ENCODE measurements around the gene IGSF5. TPM values are rescaled to one million over a fixed set of nuclear protein-coding genes. Genes with fewer than 3 reads are reported as not detected.
A peak's percentile ranks its signal among the peaks of the same experiment; 100 is the strongest.

Gene IGSF5
- total RNA-seq, 1 experiment from 2014 or later, result not detected

DNA sequence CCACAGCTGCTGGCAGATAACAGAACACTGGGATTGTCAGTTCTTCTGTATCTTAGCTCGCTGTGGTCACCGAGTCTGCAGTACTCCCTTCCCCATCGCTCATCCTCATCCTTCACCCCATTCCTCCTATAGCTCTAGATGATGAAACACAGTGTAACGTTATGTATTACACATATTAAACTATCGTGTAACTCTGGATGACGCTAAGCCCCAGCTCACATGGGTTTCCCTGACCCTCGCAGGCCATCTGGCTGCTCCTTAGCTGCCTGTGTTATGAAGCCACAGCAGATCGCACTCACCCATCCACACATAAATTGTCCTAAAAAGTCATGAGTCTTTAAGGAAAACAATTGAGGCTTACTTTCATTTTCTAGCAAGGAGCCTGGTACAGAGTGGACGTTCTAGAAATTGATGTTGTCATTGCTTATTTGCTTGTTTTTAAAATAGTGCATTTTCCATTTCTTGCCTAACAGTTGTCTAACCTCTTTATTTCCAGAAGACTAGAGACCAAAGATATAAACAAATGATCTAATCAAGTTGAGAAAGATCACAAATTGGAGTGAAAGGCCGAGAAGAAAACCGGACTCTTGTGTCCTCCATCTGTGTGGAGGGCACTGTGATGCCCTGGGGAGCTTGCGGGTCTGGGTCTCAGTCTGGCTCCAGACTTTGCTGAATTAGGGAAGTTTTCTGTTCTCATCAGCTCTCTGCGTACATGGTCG lies 97.9 kb downstream of the IGSF5 start:
- H3K4me3 ChIP-seq, result no peak overlapping the region
- DNase-seq, result no peak
- no peaks in the 10 kb centered on the region for H3K36me3 ChIP-seq
- H3K9me3 ChIP-seq, result no peaks in the 10 kb centered on the region
- no peaks in the 10 kb centered on the region for H3K27me3 ChIP-seq

DNA sequence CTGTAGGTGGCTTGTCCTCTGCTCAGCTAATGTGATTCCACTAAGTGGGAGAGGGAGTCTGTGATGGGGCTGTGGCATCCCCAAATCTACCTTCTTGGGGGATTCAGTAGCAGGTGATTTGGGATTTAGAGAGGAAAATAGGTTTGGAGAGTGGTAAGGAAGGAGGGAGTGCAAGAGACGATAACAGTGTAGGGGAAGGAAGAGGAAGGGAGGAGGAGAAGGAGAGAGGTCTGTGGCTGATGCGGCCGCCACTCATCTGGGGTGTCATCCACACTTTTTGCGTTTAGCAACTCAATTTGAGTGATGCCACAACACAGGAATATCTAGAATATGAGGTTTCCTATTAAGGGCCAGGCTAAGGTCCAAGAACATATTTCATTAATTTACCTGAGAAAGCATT lies 98.5 kb downstream of the IGSF5 start:
- no peak overlapping the region for H3K4me3 ChIP-seq
- H3K27me3 ChIP-seq, result no peaks in the 10 kb centered on the region
- H3K36me3 ChIP-seq, result no peaks in the 10 kb centered on the region
- H3K9me3 ChIP-seq, result no peaks in the 10 kb centered on the region
- no peak for DNase-seq

DNA sequence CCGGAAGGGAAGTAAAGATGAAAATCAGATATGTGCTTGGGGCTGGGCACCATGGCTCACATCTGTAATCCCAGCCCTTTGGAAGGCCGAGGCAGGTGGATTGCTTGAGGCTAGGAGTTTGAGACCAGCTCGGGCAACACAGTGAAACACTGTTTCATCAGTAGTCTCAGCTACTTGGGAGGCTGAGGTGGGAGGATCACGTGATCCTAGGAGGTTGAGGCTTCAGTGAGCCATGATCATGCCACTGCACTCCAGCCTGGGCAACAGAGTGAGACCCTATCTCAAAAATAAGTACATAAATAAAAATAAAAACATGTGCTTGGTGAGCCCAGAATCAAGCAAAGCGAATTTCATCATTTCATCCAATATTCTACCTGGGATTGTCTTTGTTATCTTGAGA lies 98.9 kb downstream of the IGSF5 start:
- Histone ChIP-seq H3K27me3 (no peaks in the 10 kb centered on the region), H3K4me3 (no peak overlapping the region), H3K9me3 (no peaks in the 10 kb centered on the region), H3K36me3 (no peaks in the 10 kb centered on the region)
- DNase-seq, result no peak

DNA sequence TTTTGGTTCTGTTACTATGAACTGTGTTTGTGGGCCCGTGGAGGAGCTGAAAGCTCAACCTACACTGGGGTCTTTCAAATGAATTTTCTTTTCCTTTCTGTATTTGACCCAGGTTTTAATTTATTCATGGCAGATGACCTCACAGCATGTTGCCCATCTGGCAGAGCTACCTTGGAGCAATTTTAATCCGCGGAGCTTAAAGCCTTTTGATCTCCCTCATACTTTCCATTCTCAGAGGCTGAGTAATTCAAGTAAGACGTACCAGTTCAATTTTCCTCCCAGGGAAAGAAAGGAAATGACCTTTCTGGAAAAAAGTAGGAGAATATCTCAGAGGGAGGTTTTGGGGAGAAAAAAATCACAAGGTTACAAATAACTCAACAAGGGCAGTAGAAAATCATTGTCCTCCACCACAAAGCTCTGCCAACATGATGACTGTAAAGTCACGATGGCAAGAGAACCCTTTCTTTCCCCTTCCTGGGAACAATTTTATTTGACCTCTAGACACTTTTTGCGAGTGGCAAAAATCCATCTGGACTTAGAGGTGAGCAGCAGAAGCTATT lies 100.7 kb downstream of the IGSF5 start:
- H3K27me3 ChIP-seq, result no peaks in the 10 kb centered on the region
- no peaks in the 10 kb centered on the region for H3K9me3 ChIP-seq
- no peaks in the 10 kb centered on the region for H3K36me3 ChIP-seq
- no peak overlapping the region for H3K4me3 ChIP-seq
- DNase-seq, result peak; percentile 41

DNA sequence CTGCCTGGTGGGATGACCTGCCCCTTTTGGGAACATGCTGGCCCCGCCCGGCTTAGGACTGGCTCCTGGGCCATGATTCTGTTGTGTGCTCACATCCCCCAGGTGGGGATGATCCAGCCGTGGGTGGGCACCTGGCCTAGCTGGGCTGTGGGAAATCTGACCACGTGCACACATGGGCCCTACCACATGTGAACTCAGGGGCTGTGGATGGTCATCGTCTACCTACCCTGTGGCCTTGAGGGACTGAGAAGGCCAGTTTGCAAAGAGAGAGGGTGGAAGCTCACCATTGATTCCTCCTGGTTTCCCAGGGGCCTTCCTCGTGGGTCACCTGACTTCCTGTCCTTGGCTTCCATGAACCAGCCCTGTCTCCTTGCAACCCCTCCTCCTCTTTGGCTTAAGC lies 102.9 kb downstream of the IGSF5 start:
- no peak for DNase-seq
- Histone ChIP-seq H3K27me3 (no peaks in the 10 kb centered on the region), H3K9me3 (no peaks in the 10 kb centered on the region), H3K36me3 (no peaks in the 10 kb centered on the region), H3K4me3 (no peak overlapping the region)

DNA sequence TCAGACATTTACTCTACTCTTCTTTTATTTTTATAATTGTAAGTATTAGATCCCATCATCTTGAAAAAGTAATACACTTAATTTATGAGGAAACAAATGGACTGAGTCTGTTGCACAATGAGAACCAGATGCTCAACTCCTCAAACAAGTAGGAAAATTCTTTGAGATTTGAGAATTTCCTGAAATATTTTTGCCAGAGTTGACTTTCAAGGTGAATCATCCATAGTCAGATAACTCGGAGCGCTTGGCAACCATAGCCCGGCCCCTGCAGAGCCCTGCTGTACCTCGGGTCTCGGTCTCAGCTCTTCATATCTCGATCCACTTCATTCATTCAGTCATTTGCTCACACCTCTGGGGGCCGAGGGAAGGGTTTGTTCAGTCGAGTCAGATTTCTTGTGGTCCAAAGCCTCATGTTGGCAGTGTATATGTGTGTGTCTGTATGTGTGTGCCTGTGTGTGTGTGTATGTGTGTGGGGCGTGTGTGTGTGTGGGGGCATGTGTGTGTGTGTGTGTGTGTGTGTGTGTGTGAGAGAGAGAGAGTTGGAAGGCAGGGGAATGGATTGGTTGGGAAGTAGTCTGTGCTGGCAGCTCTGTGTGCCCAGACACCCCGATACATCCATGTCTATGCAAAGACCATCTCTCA lies 104.2 kb downstream of the IGSF5 start:
- Histone ChIP-seq H3K9me3 (no peaks in the 10 kb centered on the region), H3K27me3 (no peaks in the 10 kb centered on the region), H3K36me3 (no peaks in the 10 kb centered on the region), H3K4me3 (no peak overlapping the region)
- DNase-seq, result no peak

DNA sequence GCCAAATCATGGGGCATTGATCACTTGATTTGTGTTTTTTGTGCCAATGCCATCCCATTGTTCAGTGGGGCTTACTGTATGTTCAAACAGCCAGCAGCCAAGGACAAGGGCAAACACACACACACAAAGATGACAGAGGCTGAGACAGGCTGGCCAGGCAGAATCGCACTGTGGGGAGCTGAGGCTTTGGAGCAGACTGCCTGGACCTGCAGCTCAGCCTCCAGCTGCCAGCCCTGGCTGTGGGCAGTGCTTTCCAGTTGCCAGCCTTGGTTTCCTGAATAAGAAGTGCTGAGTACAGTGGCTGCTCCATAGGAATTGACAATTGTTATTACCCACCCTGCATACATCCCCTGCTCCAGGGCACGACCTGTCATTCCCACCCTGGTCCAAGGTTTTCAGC lies 105.3 kb downstream of the IGSF5 start:
- no peaks in the 10 kb centered on the region for H3K36me3 ChIP-seq
- H3K9me3 ChIP-seq, result no peaks in the 10 kb centered on the region
- DNase-seq, result no peak
- no peak overlapping the region for H3K4me3 ChIP-seq
- H3K27me3 ChIP-seq, result no peaks in the 10 kb centered on the region

DNA sequence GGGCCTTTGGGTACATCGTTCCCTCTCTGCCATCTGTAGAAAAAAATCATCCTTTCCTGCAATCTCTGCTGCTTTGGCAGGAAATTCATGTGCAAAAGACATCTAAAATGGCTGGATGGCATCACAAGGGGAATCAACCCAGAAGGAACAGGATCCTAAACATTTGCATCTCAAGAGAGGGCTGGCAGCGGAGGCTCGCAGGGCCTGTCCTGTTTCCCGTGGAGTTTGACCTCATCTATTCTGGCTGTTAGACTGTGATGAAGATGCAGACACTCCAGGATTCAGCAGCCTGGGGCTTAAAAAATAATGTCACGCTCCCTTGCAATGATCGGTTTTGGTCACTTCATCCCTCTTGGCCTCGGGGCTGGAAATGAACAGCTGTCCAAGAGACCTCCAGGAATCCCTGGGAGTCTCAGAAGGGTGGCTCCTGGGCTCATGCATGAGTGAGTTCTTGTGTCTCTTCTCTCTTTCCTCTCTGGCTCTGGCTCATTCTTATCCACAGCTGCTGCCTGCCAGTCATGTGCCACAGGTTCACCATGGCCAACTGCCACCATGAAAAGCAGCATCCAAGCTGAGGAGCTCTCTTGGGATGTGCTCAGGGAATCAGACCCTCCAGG lies 106.1 kb downstream of the IGSF5 start:
- no peaks in the 10 kb centered on the region for H3K36me3 ChIP-seq
- no peak overlapping the region for H3K4me3 ChIP-seq
- no peaks in the 10 kb centered on the region for H3K27me3 ChIP-seq
- H3K9me3 ChIP-seq, result no peaks in the 10 kb centered on the region
- no peak for DNase-seq

Other genes starting within 250 kb of the IGSF5 start
- 0.02 and 0.10 TPM in 2 replicates for gene B3GALT5, start 132.2 kb upstream of the IGSF5 start, total RNA-seq (2014; rRNA removed; shearing (Covaris generic); ENCODE audit: low replicate concordance)
- gene PCP4, start 122.3 kb downstream of the IGSF5 start, total RNA-seq (2014; rRNA removed; shearing (Covaris generic); ENCODE audit: low replicate concordance), result not detected in 2 replicates